SKM-1 (cell line): ENCODE results near the gene PRXL2C.
"Not testable (repeated sequence)": the region's sequence is repeated elsewhere in the genome, so short reads cannot be mapped to it uniquely, and the experiment has no call there.

Source experiments
- DNase-seq: peaks from one replicate; lab custom pipeline; 2025; ENCODE audit not compliant: unreplicated experiment; lab: John Stamatoyannopoulos, UW

Gene PRXL2C, protein sequence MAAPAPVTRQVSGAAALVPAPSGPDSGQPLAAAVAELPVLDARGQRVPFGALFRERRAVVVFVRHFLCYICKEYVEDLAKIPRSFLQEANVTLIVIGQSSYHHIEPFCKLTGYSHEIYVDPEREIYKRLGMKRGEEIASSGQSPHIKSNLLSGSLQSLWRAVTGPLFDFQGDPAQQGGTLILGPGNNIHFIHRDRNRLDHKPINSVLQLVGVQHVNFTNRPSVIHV

DNA sequence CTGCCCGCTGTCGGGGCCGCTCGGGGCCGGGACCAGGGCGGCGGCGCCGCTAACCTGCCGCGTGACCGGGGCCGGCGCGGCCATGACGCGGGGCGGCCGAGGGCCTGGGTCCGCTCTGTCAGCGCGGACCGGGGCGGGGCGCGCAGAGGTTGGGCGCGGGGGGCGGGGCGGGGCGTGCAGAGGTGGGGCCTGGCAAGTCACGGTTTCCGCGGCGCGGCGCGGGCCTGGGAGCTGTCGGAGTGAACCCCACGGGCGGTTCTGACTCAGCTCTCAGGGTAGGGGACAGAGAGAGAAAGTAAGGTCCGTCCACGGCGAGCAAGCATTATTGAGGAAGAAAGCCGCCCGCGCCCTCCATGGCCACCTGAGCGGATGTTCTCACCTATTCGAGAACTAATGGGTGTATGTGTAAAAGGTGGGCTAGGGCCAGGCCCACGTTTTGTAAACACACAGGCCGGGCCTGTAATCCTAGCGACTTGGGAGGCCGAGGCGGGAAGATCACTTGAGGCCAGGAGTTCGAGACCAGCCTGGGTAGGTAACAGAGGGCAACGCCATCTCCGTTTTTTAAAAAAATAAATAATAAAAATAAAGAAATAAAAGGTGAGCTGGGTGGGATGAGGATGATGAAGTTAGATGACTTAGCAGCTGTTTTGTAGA lies at the start of gene PRXL2C:
Gene PRXL2C (minus strand): TSS at position 120 of the 654 bp plus-strand sequence. CDS start 36 bp downstream, at position 84.
- DNase-seq = no peak

DNA sequence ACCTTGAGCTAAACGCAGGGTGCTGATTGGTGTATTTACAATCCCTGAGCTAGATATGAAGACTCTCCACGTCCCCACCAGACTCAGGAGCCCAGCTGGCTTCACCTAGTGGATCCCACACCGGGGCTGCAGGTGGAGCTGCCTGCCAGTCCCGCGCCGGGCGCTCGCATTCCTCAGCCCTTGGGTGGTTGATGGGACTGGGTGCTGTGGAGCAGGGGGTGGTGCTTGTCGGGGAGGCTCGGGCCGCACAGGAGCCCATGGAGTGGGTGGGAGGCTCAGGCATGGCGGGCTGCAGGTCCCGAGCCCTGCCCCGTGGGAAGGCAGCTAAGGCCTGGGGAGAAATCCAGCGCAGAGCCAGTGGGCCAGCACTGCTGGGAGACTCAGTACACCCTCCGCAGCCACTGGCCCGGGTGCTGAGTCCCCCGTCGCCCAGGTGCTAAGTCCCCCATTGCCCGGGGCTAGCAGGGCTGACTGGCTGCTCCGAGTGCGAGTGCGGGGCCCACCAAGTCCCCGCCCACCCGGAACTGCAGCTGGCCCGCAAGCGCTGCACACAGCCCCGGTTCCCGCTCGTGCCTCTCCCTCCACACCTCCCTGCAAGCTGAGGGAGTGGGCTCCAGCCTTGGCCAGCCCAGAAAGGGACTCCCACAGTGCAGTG lies 45.7 kb upstream of the PRXL2C start:
- not testable (repeated sequence) for DNase-seq

DNA sequence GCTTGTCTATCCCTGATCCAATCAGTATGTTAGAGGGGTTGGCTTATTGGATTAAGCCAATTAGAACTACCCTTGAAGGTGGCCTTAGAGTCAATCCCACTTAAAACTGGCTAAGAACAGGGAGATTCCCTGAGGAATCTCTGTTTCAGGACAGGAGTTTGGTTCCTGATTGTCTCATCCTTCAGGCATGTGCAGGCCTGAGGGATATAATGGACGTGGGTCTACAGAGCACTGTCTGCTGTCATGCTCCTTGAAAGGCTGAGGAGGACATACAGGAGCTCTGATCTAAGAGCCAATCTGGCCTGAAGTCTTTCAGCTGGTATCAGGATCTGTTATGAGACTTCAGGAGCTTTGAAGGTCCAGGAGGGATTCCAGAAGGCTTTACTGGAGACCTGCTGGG lies 36.2 kb upstream of the PRXL2C start:
- DNase-seq = no peak

DNA sequence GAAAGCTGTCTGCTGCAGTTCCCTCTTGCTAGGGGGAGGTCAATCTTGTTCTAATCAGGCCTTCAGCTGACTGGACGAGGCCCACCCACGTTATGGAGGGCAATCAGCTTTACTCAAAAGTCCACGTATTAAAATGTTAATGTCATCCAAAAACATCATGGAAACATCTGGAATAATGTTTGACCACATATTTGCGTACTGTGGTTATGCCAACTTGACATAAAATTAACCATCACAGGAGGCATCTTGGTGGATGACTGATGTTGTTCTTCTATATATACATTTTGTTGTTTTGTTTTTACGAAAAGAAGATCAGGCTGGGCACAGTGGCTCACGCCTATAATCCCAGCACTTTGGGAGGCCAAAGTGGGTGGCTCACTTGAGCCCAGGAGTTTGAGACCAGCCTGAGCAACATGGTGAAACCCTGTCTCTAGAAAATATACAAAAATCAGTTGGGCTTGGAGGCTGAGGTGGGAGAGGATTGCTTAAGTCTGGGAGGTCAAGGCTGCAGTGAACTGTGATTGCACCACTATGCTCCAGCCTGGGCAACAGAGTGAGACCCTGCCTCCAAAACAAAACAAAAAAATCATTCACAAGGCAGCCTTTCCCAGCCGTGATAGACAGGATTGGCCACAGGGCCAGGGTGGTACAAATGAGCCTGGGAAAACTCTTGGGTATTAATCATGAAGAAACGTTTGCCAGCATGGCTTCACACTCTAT lies 33.8 kb upstream of the PRXL2C start:
- no peak for DNase-seq

DNA sequence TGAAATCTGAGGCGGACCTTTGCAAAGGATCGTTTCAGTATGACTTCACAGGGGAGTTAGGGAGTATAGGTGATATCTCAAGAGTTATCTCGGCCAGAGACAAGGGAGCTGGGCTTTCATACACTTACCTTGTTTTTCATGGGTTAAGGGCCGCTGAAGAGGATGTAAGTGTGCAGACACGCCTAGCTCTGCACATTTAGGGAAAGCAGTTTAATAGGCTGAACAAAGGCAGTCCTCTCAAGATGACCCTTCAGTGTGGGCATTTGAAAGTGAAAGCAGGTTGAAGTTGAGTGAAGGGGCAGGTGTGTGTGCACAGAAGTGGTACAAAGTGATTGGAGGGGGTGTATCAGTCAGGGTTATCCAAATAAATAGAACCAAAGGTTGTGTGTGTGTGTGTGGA lies 33.1 kb upstream of the PRXL2C start:
- no peak for DNase-seq

DNA sequence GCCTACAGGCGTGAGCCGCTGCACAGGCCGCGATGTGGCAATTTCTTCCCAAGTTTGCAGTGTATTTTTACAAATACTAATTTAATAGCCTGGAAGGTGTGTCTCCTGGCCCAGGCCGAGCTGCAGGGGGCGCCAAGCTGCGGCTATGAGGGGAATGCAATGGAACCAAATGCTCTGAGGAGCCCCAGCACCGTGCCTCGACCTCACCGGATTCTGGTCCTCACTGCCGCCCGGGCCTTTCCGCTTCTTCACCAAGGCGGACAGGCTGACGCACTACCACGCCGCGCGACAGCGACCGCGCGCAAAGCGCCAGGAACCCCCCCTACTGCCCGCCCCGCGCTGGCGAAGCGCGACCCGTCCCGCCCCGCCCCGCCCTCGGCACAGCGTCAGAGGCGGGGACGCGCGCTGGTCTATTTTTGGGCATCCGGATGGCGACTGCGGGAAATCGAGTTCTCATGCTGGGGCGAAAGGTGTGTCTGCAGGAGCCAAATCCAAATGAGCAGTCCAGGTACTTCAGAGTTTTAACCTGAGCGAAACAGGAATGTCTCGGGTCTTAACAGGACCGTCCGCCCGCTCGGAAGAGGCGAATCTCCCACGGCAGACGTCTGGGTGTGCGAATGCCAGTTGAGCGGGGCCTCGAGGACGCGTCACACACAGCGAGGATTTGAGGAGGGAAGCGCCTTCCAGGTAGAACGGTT lies 31.7 kb upstream of the PRXL2C start:
- no peak for DNase-seq

DNA sequence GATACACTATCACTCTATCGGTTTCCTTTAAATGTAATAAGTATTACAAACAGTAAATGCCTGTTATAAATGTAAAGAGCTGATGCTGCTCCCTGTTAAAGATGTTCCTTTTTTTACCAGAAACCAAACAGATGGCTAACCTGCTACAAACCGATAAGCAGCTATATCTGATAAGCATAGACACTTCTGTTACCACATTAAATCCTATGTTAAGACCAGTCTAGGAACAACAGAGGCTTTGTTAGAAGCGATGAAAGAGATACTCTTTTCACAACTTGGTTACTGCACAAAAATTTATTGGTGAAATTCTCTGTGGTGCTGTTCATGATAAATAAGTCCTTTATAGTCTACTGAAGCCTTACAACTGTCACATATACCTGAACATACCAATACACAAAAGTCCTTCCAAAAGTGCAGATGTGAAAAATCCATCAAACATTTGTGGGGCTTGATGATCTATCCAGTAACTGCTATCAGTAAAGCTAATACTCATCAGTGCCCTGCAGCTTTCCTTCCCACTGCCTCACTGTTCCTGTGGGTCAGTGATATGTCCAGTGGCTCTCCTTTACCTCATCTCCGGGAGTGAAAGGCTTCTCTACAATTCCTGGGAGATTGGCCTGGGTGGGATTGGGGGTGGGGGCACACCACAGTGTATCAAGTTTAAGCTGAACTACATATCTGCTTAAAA lies 25.8 kb upstream of the PRXL2C start:
- no peak for DNase-seq

DNA sequence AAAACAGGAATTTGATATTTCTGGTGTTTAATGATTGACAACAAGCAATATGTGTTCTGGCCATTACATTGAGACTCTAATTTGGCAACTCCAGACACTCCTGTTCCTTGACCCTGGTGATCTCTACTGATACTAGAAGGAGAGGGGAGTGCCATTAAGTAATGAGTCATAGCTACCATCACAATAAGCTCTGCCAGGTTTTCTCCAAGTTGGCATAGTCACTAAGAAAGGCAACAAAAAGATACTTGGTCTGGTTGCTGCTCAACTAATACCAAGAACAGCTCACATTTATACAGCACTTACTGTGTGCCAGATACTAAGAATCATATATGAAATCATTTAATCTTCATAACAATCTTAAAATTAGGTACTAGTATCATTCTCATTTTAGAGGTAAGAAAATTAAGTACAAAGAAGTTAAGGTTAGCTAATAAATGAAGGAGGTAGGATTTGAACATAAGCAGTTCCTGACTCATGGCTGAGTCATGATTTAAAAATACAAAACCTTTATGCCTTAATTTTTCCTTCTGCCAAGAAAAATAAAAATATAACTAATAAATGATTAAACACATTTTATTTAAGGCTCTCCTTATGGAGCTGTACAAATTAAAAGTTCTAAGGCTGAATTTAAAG lies 19.9 kb upstream of the PRXL2C start:
- DNase-seq = no peak

DNA sequence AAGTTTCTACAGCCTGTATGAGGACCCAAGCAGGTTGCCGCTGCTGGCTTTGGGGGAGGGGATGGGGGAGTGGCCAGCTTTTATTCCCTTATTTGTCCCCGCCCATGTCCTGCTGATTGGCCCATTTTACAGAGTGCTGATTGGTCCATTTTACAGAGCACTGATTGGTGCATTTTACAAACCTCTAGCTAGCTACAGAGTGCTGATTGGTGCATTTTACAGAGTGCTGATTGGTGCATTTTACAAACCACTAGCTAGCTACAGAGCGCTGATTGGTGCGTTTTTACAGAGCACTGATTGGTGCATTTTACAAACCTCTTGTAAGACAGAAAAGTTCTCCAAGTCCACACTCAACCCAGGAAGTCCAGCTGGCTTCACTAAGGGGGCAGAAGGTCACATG lies 18.7 kb upstream of the PRXL2C start:
- not testable (repeated sequence) for DNase-seq

DNA sequence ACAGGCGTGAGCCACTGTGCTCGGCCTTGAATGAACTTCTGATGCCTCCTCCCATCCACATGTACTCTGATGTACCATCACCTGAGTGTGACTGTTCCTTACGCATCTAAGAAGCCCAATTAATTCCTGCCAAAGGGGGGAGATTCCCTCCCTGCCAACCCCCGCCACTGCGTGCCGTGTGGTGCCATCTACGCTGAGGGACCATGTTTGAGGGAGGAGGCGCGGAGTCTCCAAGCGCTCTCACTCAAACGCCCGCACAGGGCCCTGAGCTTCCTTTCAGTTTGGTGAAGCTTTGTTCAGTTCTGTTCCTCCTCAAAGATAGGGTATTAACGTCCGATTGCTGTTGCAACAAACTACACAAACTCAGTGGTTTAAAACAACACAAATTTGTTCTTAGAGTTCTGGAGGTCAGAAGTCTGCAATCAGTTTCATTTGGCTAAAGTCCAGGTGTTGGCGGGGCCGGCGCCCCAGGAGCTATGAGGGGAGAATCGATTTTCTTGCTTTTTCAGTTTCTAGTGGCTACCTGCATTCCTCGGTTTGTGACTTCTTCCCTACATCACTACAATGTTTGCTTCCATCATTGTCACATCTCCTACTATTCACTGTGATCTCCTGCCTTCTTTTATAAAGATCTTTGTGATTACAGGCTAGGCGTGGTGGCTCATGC lies 13.9 kb upstream of the PRXL2C start:
- no peak for DNase-seq

DNA sequence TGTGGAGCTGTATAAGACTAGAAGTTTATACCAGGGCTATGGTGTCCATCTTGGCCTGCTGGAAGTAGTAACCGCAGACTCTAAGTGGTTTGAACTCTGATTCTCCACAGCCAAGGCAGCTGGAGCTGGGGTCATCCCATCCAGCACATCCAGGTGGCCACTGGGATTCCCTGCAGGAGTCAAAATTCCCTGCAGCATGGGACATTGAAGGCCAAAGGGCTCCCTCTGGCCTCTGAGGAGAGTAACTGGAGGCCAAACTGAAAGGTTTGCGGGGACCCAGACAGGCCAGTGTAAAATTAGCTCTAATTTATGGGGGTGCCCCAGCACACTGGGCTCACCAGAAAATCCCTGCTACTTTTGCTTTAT lies 12.2 kb upstream of the PRXL2C start:
- no peak for DNase-seq

DNA sequence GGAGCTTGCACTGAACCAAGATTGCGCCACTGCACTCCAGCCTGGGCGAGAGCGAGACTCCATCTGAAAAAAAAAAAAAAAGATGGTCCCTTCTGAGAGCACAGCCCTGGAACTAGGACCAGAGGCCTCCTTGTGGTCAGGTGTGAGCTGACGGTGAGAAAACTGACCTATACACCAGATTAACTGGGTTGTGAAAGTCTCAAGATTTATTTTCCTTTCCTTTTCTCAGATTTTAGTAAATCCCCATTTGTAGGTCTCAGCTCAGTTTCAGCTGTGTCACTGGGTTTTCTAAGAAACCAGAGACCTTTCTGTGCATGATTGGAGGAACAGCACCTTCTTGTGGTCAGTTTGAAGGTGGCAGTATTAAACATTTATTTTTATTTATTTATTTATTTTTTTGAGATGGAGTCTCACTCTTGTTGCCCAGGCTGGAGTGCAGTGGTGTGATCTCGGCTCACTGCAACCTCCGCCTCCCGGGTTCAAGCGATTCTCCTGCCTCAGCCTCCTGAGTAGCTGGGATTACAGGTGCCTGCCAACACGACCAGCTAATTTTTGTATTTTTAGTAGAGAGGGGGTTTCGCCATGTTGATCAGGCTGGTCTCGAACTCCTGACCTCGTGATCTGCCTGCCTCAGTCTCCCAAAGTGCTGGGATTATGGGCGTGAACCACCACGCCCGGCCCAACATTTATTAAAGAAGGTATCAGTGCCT lies 11.7 kb upstream of the PRXL2C start:
- not testable (repeated sequence) for DNase-seq

DNA sequence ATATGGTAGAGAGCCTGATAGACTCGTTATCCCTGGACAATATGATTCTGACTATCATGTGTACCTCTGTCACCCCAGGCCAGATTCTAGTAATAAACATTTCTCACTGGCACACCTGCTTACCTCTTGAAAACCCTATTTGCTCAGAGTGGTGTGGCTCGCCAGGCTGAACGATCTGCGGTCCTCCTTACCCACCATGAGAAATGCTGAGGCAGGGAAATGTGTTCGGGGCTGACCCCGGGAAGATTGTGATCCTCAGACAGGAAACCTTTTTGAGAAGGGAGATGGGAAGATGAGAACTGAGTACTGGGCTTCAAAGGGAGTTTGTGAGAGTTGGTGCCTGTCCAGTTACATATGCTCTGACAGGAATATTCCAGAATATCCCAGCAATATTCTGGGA lies 10.7 kb upstream of the PRXL2C start:
- DNase-seq = no peak

DNA sequence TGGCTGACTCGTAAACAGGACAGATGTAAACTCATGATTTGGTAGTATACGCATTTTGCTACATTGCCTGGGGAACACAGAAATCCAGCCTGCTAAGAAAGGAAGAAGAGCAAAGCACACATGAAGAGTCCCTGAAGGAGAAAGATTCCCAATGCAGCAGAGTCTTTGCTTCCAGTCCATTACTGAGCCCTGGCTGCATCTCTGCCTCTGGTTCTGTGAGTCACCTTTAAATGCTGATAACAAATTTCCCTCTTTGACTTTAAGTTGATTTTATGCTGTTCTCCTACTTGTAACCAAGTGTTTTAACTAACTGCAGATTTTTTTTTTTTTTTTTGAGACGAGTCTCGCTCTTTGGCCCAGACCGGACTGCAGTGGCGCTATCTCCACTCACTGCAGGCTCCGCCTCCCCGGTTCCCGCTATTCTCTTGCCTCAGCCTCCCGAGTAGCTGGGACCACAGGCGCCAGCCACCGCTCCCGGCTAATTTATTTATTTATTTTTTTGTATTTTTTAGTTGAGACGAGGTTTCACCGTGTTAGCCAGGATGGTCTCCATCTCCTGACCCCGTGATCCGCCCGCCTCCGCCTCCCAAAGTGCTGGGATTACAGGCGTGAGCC lies 8.5 kb upstream of the PRXL2C start:
- DNase-seq = no peak

DNA sequence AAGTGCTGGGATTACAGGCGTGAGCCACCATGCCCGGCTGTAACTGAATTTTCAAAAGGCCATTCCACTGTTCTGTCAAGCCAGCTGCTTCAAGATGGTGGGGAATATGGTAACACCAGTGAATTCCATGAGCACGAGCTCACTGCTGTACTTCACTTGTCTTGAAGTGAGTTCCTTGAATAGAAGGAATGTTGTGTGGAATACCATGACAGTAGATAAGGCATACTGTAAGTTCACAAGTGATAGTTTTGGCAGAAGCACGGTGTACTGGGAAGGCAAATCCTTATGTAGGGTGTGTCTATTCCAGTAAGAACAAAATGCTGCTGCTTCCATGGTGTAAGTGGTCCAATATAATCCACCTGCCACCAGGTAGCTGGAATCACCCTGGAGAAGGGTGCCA lies 6.6 kb upstream of the PRXL2C start:
- no peak for DNase-seq

DNA sequence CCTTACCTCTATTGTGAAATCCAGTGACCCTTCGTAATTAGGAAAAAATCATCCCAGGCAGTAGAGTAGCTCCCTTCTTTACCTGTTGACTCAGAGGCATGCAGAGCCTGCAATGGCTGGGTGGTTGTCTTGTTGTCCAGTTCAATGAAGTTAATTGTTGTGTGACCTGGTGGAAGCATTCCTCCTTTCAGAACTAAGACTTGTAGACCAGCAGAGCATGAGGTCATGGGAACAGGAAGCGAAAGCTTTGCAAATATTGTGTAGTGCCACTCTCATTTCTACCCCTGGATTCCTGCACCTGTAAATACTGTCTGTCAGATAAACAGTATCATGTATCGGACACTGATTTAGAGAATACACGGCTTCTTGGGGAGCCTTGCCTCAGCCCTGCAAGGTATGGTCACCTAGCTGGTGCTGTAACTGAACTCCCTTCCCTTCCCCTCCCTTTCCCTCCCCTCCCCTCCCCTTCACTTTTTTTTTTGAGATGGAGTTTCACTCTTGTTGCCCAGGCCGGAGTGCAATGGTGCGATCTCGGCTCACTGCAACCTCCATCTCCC lies 5.7 kb upstream of the PRXL2C start:
- no peak for DNase-seq

DNA sequence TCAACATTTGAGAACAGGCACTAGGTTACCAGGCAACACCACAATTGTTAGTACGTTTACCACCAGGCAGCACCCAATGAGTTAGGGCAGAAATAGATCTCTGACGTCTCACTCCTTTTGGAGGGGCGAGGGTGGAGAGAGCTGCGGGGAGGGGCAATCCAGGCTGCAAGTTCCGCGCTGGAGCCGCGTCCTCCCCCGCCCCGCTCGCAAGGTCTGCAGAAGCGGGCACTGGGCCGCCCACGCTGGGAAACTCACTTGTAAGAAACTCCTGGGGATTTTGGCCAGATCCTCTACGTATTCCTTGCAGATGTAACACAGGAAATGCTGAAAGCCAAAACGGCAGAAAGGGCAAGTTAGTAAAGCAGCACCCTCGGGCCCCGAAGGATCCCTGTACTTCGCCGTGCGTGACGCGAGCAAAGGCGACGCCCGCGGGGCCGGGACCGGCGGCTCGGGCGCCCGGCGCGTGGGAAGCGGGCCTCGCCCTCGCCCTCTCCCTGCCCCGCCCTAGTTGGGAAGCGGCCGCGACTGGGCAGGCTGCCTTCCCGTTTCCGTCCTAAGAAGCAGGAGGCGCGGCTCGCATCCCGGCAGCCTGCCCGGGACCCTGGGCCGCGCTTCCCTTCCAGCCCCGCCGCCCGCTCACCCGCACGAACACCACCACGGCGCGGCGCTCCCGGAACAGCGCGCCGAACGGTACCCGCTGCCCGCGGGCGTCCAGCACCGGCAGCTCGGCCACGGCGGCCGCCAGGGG lies 493 bp downstream of the PRXL2C start:
- no peak for DNase-seq

DNA sequence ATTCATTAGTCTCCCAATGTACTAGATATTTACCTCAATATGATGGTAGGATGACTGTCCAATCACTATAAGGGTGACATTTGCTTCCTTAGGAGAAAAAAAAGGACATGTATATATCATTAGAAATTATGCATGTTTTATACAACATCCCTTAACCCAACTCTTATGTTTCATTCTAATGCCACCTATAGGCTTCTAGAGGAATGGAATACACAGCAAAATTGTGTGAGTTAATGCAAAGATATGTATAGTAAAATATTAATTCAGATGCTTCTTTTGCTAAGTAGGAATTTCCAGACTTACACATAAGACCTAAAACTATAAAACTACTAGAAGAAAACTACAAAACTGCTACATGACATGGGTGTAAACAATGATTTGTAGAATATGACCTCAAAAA lies 3.5 kb downstream of the PRXL2C start:
- DNase-seq = no peak
